ENCODE data around the gene SPTB. TPM values are rescaled to one million over a fixed set of nuclear protein-coding genes. Genes with fewer than 3 reads are reported as not detected.

SPTB gene
- total RNA-seq, 2 donors from 2014 or later: 5.6 to 9.9 TPM

GRCh38 chr14:64889352-64889751, 9.6 kb upstream of the SPTB start:
- H3K27ac ChIP-seq: no peak overlapping the region
- H3K4me1 ChIP-seq (ENCODE audit: control insufficient read depth in 1 of 2, low read depth in 2 of 2): no peaks in the 10 kb centered on the region
- no peaks in the 10 kb centered on the region for H3K36me3 ChIP-seq
- H3K9me3 ChIP-seq: no peaks in the 10 kb centered on the region
- ATAC-seq (ENCODE audit: insufficient number of reproducible peaks, low FRiP score, low read depth): no peak
- no peaks in the 10 kb centered on the region for H3K27me3 ChIP-seq (replicated peaks; ENCODE audit: insufficient read depth)
- H3K4me3 ChIP-seq: no peak overlapping the region
- no peak for DNase-seq (ENCODE audit: low spot score)
- TF ChIP-seq CTCF (IDR thresholded peaks at IDR 0.05): no peak

- TF ChIP-seq CTCF (IDR thresholded peaks at IDR 0.05): no peak
- Histone ChIP-seq H3K27ac (no peak overlapping the region), H3K9me3 (no peaks in the 10 kb centered on the region), H3K4me1 (ENCODE audit: control insufficient read depth in 1 of 2, low read depth in 2 of 2) (peaks cover 0 to 6% of the 10 kb centered on the region in 2 donors), H3K36me3 (no peaks in the 10 kb centered on the region), H3K4me3 (no peak overlapping the region), H3K27me3 (replicated peaks; ENCODE audit: insufficient read depth) (no peaks in the 10 kb centered on the region)
- DNase-seq (ENCODE audit: low spot score) (no peak), ATAC-seq (ENCODE audit: insufficient number of reproducible peaks, low FRiP score, low read depth) (no peak)
These were observed 5.9 kb upstream of the SPTB start for GRCh38 chr14:64885559-64885958.

- H3K27me3 ChIP-seq (replicated peaks; ENCODE audit: insufficient read depth): no peaks in the 10 kb centered on the region
These were observed 764 bp upstream of the SPTB start for GRCh38 chr14:64880221-64881121.

GRCh38 chr14:64878837-64879634, 671 bp downstream of the SPTB start:
- DNase-seq (ENCODE audit: low spot score) (no peak), ATAC-seq (ENCODE audit: insufficient number of reproducible peaks, low FRiP score, low read depth) (no peak)
- Histone ChIP-seq H3K27ac (no peak overlapping the region), H3K4me1 (ENCODE audit: control insufficient read depth in 1 of 2, low read depth in 2 of 2) (peaks cover 0 to 23% of the 10 kb centered on the region in 2 donors), H3K36me3 (no peaks in the 10 kb centered on the region), H3K4me3 (peak overlapping the region; percentile 77), H3K27me3 (replicated peaks; ENCODE audit: insufficient read depth) (no peaks in the 10 kb centered on the region), H3K9me3 (no peaks in the 10 kb centered on the region)
- TF ChIP-seq CTCF (IDR thresholded peaks at IDR 0.05): no peak

More at GRCh38 chr14:64880221-64881121, 764 bp upstream of the SPTB start:
- no peak for ATAC-seq (ENCODE audit: insufficient number of reproducible peaks, low FRiP score, low read depth)
- peak overlapping the region; percentile 77 for H3K4me3 ChIP-seq
- no peak for DNase-seq (ENCODE audit: low spot score)
- H3K9me3 ChIP-seq: no peaks in the 10 kb centered on the region
- peak; percentile 28 for TF ChIP-seq CTCF (IDR thresholded peaks at IDR 0.05)
- no peak overlapping the region for H3K27ac ChIP-seq
- peaks cover 0 to 23% of the 10 kb centered on the region in 2 donors for H3K4me1 ChIP-seq (ENCODE audit: control insufficient read depth in 1 of 2, low read depth in 2 of 2)
- no peaks in the 10 kb centered on the region for H3K36me3 ChIP-seq

- Histone ChIP-seq H3K27ac (no peak overlapping the region), H3K36me3 (no peaks in the 10 kb centered on the region), H3K4me1 (ENCODE audit: control insufficient read depth in 1 of 2, low read depth in 2 of 2) (peaks cover 0 to 23% of the 10 kb centered on the region in 2 donors), H3K27me3 (replicated peaks; ENCODE audit: insufficient read depth) (no peaks in the 10 kb centered on the region), H3K4me3 (no peak overlapping the region), H3K9me3 (no peaks in the 10 kb centered on the region)
- DNase-seq (ENCODE audit: low spot score) (no peak), ATAC-seq (ENCODE audit: insufficient number of reproducible peaks, low FRiP score, low read depth) (no peak)
- no peak for TF ChIP-seq CTCF (IDR thresholded peaks at IDR 0.05)
These were observed 1.9 kb downstream of the SPTB start for GRCh38 chr14:64877846-64878245.

Data from thoracic aorta (tissue), 2 donors.